GM21717 (cell line): Measurements from ENCODE around the gene BSG.
"Not testable (repeated sequence)": the region's sequence is repeated elsewhere in the genome, so short reads cannot be mapped to it uniquely, and the experiment has no call there.

Experiments
- ATAC-seq: cut with Tn5 transposase; IDR thresholded peaks from one replicate; pipeline ENCODE4 v1.9.1; 2021; ENCODE audit warnings: mild to moderate bottlenecking, moderate library complexity; ENCODE audit not compliant: unreplicated experiment

The BSG gene

DNA sequence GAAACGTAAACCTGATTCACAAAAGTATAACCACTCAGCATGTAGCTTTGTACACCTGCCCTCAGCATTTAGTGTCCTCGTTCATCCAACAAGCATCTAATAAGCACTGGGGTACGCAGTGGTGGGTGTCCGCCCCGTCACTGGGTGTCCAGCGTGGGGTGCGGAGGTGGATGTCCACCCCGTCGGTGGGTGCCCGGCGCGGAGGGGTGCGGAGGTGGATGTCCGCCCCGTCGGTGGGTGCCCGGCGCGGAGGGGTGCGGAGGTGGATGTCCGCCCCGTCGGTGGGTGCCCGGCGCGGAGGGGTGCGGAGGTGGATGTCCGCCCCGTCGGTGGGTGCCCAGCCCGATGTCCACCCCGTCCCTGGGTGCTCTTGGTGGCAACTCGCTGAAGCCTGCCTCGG is 12.8 kb downstream of the BSG start:
- ATAC-seq: not testable (repeated sequence)

DNA sequence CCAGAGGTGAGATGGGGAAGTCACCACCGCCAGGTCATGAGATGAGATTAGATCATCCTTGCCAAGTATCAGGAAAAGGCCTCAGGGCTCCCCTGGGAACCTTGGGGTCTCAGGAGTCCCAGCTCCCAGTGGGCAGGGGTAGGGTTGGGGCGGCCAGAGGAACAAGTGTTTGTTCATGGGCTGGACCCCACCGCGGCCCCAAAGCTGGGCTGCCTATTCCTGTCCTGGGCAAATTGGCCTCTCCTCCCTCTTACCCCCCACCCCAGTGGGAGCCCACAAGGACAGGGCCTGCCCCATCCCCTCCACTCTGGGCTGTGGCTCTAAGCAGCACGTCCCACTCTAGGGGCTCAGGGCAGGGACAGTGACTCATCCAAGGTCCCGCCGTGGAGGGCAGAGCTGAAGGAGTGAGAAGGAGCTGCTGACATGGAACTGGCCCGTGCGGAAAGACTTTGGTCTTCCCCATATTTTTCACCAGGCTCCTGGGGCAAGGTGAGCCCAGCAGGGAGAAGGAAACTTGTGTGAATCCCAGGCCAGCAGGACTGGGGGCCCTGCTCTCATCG is 13.2 kb downstream of the BSG start:
- ATAC-seq: no peak

DNA sequence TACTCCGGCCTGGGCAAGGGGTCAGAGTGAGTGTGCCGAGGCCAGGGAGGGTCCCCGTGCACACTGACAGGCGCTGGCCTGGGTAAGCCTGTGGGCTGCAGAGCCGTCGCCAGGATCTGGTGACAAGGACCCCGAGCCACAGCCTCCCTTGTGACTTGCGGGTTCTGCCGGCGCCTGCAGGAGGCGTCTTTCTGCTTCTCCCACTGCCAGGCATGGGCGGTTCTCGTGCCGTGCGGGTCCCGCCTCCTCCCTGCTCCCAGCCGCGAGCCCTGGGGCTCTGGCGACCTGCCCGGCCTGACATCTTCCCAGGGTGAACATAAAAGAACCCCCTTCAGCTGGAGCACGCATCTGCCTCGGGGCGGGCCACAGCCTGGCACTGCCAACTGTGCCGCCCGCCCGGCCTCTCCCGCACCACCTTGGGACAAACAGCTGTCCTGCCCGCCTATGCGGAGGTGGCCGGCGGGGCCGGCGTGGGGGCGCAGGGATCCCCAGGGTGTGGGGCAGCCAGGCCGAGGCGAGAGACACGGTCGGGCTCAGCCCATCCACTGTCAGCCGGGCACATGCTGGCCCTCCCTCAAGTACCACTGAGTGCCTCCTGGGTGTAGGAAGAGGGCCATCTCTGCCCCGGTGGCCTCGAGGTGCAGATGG is 15.8 kb downstream of the BSG start:
- ATAC-seq: no peak

DNA sequence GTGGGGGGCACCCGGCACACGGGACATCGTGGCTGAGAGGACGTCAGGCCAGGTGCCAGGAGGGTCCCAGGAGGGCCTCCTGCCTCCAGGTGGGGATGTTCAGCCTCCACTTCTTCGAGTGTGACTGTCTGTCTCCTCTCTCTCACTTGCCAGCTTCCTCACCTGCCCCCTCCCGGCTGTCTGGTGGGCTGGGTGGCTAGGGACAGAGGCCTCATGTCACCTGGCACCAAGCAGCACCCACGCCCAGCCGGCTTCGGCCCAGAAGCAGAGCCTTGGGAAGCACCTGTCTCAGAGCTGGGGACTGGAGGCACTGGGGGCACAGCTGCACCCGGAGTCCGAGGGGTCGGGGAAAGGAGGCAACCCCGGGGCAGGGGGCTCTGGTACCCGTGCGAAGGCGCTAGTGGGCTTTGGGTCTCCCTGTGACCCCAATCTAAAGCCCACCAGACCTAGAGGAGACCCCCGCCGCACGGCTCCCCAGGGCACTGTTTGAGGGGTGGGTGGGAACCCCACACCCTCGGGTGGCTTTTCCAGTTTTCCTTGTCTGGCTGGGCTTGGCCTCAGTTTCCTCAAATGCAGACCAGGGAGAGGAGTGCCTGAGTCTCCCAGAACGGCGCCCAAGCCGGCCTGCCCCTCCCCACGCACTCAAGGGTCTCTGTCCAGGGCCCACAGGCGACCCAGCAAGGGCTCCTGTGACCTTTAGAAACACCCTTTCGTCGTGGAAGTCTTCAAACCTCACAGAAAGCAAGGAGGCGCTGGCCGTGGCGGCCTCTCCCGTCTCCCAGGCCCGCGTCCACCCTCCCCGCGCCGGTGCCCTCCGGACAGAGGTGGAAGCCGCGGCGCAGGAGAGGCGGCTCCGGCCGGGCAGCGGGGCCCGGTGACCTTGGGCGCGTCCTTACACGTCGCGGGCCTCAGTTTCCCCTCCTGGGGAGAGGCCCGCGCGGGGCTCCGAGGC is 16.6 kb downstream of the BSG start:
- ATAC-seq: no peak

DNA sequence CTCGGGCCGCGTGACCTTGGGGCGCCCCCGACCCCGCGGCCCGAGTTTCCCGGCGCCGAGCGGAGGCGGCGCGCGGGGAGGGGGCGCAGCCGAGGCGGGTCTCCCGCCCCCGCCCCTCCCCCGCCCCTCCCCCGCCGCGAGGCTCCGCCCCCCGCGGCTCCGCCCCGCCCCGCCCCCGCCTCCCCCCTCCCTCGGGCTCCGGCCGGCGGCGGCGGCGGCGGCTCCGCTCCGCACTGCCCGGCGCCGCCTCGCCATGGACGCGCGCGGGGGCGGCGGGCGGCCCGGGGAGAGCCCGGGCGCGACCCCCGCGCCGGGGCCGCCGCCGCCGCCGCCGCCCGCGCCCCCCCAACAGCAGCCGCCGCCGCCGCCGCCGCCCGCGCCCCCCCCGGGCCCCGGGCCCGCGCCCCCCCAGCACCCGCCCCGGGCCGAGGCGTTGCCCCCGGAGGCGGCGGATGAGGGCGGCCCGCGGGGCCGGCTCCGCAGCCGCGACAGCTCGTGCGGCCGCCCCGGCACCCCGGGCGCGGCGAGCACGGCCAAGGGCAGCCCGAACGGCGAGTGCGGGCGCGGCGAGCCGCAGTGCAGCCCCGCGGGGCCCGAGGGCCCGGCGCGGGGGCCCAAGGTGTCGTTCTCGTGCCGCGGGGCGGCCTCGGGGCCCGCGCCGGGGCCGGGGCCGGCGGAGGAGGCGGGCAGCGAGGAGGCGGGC is 17.4 kb downstream of the BSG start, which contains the start of gene HCN2:
TSS of gene HCN2 (plus strand) at position 189 of the 703 bp plus-strand sequence. CDS start at position 254, 65 bp downstream.
- no peak for ATAC-seq

DNA sequence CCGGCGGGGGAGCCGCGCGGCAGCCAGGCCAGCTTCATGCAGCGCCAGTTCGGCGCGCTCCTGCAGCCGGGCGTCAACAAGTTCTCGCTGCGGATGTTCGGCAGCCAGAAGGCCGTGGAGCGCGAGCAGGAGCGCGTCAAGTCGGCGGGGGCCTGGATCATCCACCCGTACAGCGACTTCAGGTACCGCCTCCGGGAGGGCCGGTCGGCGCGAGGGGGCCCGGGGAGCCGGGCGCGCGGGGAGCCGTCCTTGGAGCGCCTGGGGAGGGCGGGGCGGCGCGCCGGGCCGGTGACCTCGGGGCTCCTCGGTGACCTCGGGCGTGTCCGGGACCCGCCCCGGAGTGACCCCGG is 18.0 kb downstream of the BSG start:
- ATAC-seq: no peak

DNA sequence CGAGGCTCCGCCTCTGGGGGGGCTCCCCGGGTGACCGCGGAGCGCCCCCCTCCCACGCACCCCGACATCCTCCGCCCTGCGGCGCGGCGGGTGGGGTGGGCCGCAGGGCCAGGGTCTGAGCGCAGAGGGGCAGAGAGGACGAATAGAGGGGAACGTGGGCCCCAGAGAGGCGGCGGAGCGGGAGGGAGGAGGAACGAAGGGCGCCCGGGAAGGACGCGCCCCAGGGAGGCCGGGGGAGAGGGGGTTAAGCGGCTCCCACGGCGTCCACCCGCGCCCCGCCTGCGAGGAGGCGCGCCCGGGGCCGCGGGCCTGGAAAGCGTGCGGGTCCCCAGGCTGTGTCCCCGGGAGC is 18.3 kb downstream of the BSG start:
- ATAC-seq: no peak

DNA sequence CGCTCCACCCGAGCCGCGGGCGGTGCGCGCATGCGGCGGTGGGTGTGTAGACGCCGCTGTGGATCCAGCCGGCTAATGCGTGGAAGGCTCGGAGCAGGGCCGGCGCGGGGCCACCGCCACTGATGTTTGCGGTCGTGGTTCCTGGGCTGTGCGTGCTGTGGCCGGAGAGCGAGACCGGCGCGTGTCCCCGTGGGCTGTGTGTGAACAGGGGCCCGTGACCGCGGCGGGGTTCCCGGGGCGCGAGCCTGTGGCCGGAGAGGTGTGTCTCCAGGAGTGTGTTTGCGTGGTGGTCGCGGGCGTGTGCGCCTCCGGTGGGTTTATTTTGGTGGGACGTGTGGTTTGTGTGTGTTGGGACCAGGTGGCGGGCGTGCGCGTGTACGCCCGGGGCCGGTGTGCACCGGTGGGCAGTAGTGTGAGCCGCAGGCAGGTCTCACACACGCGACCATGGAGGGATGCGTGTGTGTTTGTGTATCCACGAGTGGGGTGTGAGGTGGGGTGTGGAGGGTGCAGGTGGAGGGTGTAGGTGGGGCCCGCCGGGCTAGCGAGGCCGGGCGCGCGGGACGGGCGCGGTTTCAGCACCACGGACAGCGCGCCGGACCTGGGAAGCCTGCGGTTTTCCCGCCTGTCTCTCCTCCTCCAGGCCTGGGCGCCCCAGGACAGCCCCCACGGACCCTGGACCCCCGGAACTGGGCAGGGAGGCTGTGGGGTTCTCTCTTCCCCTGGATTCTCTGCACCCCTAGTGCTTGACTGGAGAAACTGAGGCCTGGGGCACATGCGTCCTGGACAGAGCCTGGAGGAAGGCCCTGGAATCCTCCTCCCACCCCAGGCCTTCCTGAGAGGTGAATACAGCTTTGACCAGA is 18.9 kb downstream of the BSG start:
- no peak for ATAC-seq

DNA sequence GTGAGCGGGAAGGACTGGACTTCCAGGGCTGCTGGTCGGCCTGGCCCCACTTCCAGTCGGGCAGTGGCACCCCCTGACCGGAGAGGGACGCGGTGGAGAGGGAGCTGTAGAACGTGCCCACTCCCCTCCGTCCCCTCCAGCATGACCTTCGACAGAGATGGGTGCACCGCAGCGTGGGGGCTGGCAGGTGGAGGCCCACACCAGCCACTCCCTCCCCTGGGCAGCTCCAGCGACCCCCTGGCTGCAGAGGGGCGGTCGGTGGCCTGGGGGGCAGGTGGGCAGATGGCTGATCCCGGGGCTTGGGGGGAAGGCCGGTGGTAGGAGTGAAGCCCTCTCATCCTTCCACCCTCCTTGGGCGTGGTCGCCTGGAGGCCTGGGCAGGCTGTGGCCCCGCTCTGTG is 19.7 kb downstream of the BSG start:
- ATAC-seq: no peak

DNA sequence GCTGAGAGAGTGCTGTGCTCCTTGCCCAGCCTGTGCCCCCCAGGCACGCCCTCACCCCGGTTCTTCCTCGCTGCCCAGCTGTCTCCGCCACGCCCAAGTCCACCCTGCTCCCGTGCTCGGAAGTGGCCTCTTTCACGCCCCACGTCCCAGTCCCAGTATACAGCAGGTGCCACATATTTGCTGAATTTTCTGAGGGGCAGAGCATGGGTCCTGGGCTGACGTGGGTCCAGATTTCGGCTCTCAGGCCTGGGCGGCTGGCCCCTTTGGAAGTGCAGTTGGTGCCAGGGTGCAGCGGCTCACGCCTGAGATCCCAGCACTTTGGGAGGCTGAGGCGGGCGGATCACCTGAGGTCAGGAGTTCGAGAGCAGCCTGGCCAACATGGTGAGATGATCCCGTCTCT is 20.7 kb downstream of the BSG start:
- no peak for ATAC-seq

DNA sequence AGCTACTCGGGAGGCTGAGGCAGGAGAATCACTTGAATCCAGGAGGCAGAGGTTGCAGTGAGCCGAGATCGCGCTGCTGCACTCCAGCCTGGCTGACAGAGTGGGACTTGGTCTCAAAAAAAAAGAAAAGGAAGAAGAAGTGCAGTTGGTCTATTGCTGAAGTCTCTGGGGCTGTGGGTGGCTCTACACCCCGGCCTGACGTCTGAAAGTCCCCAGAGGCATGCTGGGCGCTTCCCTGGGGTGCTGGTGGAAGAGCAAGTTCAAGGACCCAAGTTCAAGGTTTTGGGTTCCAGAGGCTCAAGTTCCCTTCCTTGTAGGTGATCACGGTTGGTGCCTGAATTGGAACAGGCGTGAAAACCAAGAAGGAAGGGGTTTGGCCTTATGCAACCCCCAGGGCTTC is 21.1 kb downstream of the BSG start:
- no peak for ATAC-seq

DNA sequence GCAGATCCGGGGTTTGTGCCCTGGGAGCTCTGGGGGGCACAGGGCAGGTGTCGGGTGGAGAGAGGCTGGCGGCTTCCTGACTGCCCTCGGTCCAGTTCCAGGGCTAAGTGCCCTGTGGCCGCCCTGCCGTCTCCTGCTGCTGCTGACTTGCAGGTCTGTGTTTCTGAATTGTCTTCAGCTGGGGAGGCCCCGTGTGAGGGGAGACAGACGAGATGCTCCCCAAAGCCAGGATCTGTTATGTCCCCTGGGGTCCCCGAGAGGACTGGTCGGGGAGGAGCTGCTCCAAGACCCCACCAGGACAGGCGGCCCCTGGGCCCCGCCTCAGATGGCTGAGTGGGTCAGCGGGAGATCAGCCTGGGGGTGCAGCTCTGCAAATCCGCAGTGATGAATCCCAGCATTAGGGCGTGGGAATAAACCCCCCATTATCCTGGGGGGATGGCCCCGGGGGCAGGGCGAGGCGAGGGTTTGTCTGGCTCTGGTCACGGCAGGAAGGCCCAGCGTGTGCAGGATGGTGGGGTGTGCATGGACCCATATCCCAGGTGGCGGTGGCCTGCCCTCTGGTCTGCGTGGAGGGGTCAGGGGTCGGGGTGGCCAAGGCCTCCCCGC is 22.0 kb downstream of the BSG start:
- no peak for ATAC-seq

DNA sequence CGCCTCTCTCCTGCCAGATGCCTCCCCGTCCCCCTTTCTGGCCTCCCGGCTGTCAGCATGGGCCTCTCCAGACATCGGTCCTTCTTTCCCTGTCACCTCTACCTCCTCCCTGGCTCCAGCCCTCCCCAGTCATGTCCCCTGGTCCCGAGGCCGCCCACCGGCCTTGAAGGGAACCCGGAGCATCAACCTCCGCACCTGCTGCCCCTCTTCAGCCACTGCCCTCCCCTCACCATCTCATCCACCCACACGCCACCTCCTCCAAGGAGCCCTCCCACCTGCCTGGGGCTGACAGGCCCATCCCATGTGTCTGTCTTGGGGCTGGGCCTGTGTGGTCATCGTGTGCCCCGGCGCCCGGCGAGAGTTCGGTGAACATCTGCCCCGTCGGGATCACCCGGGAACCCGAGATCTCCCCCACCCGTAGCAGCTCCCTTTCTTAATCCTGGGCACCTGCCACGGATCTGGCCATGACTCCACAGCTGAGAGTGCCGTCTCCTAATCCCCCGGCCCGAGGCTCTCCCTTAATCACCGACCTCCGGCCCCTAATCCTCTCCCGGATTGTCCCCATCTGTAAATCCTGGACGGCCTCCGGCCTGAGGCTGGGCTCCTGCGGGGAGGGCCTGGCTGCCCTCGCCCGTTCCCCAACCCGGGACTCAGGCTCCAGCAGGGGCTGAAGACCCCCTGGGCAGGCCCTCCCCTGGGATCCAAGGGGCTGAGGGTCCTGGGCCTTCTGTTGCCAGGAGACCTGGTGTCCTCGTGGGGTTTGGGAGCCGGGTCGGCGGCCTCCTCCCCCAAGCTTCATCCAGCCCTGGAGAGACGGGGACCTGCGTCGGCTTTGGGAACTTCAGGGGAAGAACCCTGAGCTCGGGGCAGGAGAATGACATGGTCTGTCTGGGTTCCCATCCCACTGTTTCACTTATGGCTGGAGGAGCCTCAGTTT is 23.2 kb downstream of the BSG start:
- ATAC-seq: no peak

DNA sequence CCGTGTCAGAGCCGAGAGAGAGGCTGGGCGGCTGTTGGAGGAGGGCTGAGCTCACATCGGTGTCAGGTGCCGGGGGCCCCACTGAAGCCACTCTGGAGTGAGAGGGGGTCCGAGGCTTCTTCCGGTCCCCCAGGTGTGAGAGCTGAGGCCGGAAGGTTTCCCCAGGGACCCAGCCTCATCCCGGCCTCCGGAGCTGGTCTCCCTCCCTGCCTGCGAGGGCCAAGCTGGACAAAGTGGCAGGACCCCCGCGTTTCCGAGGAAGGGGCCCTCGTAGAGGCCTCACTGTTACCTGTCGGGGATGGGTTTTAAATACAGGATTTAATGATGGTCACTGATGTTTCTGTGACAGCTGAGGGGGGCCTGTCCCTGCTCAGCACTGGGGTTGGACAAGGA is 23.9 kb downstream of the BSG start:
- ATAC-seq: no peak

DNA sequence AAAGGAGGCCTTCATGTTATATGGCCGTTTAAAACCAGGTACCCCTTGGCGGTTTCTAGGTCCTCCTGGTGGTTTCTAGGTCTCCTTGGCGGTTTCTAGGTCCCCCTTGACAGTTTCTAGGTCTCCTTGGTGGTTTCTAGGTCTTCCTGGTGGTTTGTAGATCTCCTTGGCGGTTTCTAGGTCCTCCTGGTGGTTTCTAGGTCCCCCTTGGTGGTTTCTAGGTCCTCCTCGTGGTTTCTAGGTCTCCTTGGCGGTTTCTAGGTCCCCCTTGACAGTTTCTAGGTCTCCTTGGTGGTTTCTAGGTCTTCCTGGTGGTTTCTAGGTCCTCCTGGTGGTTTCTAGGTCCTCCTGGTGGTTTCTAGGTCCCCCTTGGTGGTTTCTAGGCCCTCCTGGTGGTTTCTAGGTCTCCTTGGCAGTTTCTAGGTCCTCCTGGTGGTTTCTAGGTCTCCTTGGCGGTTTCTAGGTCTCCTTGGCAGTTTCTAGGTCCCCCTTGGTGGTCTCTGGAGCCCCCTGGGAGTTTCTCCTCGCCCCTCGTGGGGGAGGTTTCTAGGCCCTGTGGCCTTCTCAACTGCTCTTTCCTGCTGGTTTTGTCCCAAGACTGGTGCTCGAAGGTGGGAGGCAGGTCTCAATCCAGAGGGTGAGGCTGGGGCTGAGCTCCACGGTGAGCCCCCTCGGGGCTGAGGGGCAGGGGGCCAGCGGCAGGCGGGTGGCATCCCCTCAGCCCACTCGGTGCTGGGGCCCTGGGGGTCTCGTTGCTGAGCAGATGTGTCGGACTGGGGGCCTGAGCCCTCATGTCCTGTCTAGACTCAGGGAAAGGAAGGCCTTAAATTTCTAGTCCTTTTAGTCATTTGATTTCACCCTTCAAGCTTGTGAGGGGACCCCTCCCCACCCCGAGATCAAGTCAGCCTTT is 25.3 kb downstream of the BSG start:
- no peak for ATAC-seq

DNA sequence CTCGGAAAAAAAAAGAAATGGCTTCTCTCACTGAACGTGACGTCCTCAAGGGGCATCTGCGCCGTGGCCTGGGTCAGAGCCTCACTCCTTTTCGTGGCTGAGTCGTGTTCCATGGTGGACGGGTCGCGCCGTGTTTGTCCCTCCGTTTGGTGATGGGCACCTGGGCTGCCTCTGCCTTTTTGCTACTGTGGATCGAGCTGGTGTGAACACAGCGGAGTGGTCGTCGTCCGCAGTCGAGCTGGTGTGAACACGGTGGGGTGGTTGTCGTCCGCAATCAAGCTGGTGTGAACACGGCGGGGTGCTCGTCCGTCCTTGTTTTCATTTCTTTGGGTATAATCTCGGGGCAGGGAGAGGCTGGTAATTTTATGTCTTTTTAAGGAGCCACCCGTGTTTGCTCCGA is 28.9 kb downstream of the BSG start:
- ATAC-seq: no peak

DNA sequence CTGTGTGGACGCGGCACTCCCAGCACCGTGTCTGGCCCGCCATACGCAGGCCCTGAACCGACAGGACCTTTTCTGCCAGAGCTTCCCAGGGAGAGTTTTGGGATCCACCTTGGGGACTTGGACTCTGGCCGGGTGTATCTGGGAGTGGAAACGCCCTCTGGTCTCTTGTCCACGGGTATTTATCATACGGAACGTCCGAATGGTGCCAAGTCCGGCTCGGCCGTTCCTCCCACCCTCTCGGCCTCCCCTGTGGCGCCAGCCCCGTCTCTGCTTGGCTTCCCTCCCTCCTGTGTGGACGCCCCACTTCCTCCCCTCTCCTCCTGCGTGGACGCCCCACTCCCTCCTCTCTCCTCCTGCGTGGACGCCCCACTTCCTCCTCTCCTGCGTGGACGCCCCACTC is 29.4 kb downstream of the BSG start:
- ATAC-seq: no peak
